SJCRH30 (cell line): Measurements from ENCODE around the gene MEIS2. TPM values are rescaled to one million over a fixed set of nuclear protein-coding genes. Genes with fewer than 3 reads are reported as not detected.
A peak's percentile ranks its signal among the peaks of the same experiment; 100 is the strongest.
"Not testable (repeated sequence)": the region's sequence is repeated elsewhere in the genome, so short reads cannot be mapped to it uniquely, and the experiment has no call there.

Experiments
- DNase-seq, 2 experiments: peaks; one replicate each; pipeline ENCODE4 v3.0.0-alpha.2; 2015 to 2020
- H3K27ac ChIP-seq: fragments of 250-450 bp; sonication (Bioruptor Pico); 2 replicates; pipeline ENCODE4 v1.5.1; 2020; ENCODE audit warnings: mild to moderate bottlenecking, moderate library complexity
- H3K27me3 ChIP-seq: fragments of 250-450 bp; sonication (Bioruptor Pico); 2 replicates; pipeline ENCODE4 v1.5.1; 2020; ENCODE audit warnings: mild to moderate bottlenecking, moderate library complexity
- H3K36me3 ChIP-seq: fragments of 250-450 bp; sonication (Bioruptor Pico); 2 replicates; pipeline ENCODE4 v1.5.1; 2020; ENCODE audit warnings: mild to moderate bottlenecking, moderate library complexity
- H3K4me1 ChIP-seq: fragments of 250-450 bp; sonication (Bioruptor Pico); 2 replicates; pipeline ENCODE4 v1.5.1; 2020; ENCODE audit warnings: mild to moderate bottlenecking, moderate library complexity
- H3K4me3 ChIP-seq: fragments of 250-450 bp; sonication (Bioruptor Pico); 2 replicates; pipeline ENCODE4 v1.5.1; 2020; ENCODE audit warnings: mild to moderate bottlenecking, moderate library complexity
- H3K9me3 ChIP-seq: fragments of 250-450 bp; sonication (Bioruptor Pico); replicated peaks from 2 replicates; pipeline ENCODE4 v1.5.1; 2020; ENCODE audit warnings: mild to moderate bottlenecking, moderate library complexity
- total RNA-seq: library from RNA; depleted of rRNA; stranded (reverse); fragments of >200 nt; shearing (Covaris generic); gene quantifications from 2 replicates; pipeline ENCODE4 v1.2.3, GENCODE V29; 2014

Gene MEIS2
- total RNA-seq, 1 experiment from 2014 or later, result 18.4 TPM

- Histone ChIP-seq H3K4me3 (no peak overlapping the region), H3K4me1 (no peaks in the 10 kb centered on the region), H3K36me3 (no peaks in the 10 kb centered on the region), H3K27ac (no peak overlapping the region), H3K9me3 (0 out of 2 replicates have a peak, but pooled peaks cover 4% of the 10 kb centered on the region), H3K27me3 (no peaks in the 10 kb centered on the region)
- DNase-seq, result no peak
Observed at GRCh38 chr15:36988947-36989346, 111.4 kb downstream of the MEIS2 start.

- Histone ChIP-seq H3K27me3 (no peaks in the 10 kb centered on the region), H3K4me1 (no peaks in the 10 kb centered on the region), H3K9me3 (peaks cover 6% of the 10 kb centered on the region; the same call in 1 of the 2 replicates), H3K4me3 (no peak overlapping the region), H3K27ac (no peak overlapping the region), H3K36me3 (no peaks in the 10 kb centered on the region)
- no peak for DNase-seq
Observed at GRCh38 chr15:36982430-36982829, 117.9 kb downstream of the MEIS2 start.

- H3K36me3 ChIP-seq, H3K4me3 ChIP-seq, H3K27me3 ChIP-seq, H3K4me1 ChIP-seq, H3K9me3 ChIP-seq, H3K27ac ChIP-seq, DNase-seq: not testable (repeated sequence)
Observed at GRCh38 chr15:36980281-36980680, 120.1 kb downstream of the MEIS2 start.

GRCh38 chr15:36978625-36979024, 121.7 kb downstream of the MEIS2 start:
- Histone ChIP-seq H3K36me3 (no peaks in the 10 kb centered on the region), H3K4me3 (no peak overlapping the region), H3K27me3 (no peaks in the 10 kb centered on the region), H3K9me3 (peaks cover 2% of the 10 kb centered on the region; the same call in 1 of the 2 replicates), H3K27ac (no peak overlapping the region), H3K4me1 (no peaks in the 10 kb centered on the region)
- no peak for DNase-seq

- Histone ChIP-seq H3K4me1 (no peaks in the 10 kb centered on the region), H3K27me3 (no peaks in the 10 kb centered on the region), H3K27ac (no peak overlapping the region), H3K9me3 (peaks cover 2% of the 10 kb centered on the region; the same call in 1 of the 2 replicates), H3K4me3 (no peak overlapping the region), H3K36me3 (no peaks in the 10 kb centered on the region)
- no peak for DNase-seq
Observed at GRCh38 chr15:36978126-36978525, 122.2 kb downstream of the MEIS2 start.

- Histone ChIP-seq H3K4me3 (no peak overlapping the region), H3K4me1 (no peaks in the 10 kb centered on the region), H3K9me3 (peaks cover 2% of the 10 kb centered on the region; the same call in 1 of the 2 replicates), H3K27ac (no peak overlapping the region), H3K27me3 (no peaks in the 10 kb centered on the region), H3K36me3 (no peaks in the 10 kb centered on the region)
- peak in 1 of 2 experiments; percentile 2 for DNase-seq
Observed at GRCh38 chr15:36977659-36978058, 122.7 kb downstream of the MEIS2 start.

GRCh38 chr15:36972704-36973103, 127.6 kb downstream of the MEIS2 start:
- no peaks in the 10 kb centered on the region for H3K36me3 ChIP-seq
- no peak overlapping the region for H3K27ac ChIP-seq
- no peak overlapping the region for H3K4me3 ChIP-seq
- DNase-seq, result no peak
- no peaks in the 10 kb centered on the region for H3K4me1 ChIP-seq
- H3K9me3 ChIP-seq, result no peaks in the 10 kb centered on the region
- no peaks in the 10 kb centered on the region for H3K27me3 ChIP-seq

GRCh38 chr15:36970522-36970921, 129.8 kb downstream of the MEIS2 start:
- no peaks in the 10 kb centered on the region for H3K36me3 ChIP-seq
- no peaks in the 10 kb centered on the region for H3K4me1 ChIP-seq
- H3K27ac ChIP-seq, result no peak overlapping the region
- DNase-seq, result no peak
- no peaks in the 10 kb centered on the region for H3K9me3 ChIP-seq
- no peaks in the 10 kb centered on the region for H3K27me3 ChIP-seq
- H3K4me3 ChIP-seq, result no peak overlapping the region

- Histone ChIP-seq H3K4me1 (no peaks in the 10 kb centered on the region), H3K36me3 (no peaks in the 10 kb centered on the region), H3K27me3 (no peaks in the 10 kb centered on the region), H3K9me3 (no peaks in the 10 kb centered on the region), H3K27ac (no peak overlapping the region), H3K4me3 (no peak overlapping the region)
- no peak for DNase-seq
Observed at GRCh38 chr15:36967929-36968328, 132.4 kb downstream of the MEIS2 start.

- H3K4me3 ChIP-seq, result no peak overlapping the region
- no peaks in the 10 kb centered on the region for H3K9me3 ChIP-seq
- no peaks in the 10 kb centered on the region for H3K4me1 ChIP-seq
- DNase-seq, result no peak
- H3K27ac ChIP-seq, result no peak overlapping the region
- no peaks in the 10 kb centered on the region for H3K27me3 ChIP-seq
- H3K36me3 ChIP-seq, result no peaks in the 10 kb centered on the region; the same call in 1 of the 2 replicates
Observed at GRCh38 chr15:36966708-36967107, 133.6 kb downstream of the MEIS2 start.

GRCh38 chr15:36965570-36966342, 134.6 kb downstream of the MEIS2 start:
- Histone ChIP-seq H3K27me3 (no peaks in the 10 kb centered on the region), H3K4me1 (no peaks in the 10 kb centered on the region)

GRCh38 chr15:36964626-36965025, 135.7 kb downstream of the MEIS2 start:
- Histone ChIP-seq H3K9me3 (no peaks in the 10 kb centered on the region), H3K27me3 (no peaks in the 10 kb centered on the region), H3K4me3 (no peak overlapping the region), H3K36me3 (no peaks in the 10 kb centered on the region; the same call in 1 of the 2 replicates), H3K27ac (no peak overlapping the region), H3K4me1 (no peaks in the 10 kb centered on the region)
- DNase-seq, result no peak

More at GRCh38 chr15:36965570-36966342, 134.6 kb downstream of the MEIS2 start:
- H3K36me3 ChIP-seq, result no peaks in the 10 kb centered on the region; the same call in 1 of the 2 replicates
- no peak overlapping the region for H3K27ac ChIP-seq
- no peak overlapping the region for H3K4me3 ChIP-seq
- no peak for DNase-seq
- H3K9me3 ChIP-seq, result no peaks in the 10 kb centered on the region

GRCh38 chr15:36961956-36962355, 138.4 kb downstream of the MEIS2 start:
- Histone ChIP-seq H3K4me3 (no peak overlapping the region), H3K36me3 (no peaks in the 10 kb centered on the region; the same call in 1 of the 2 replicates)
- no peak for DNase-seq

GRCh38 chr15:36960947-36961227, 139.5 kb downstream of the MEIS2 start:
- no peaks in the 10 kb centered on the region; the same call in 1 of the 2 replicates for H3K36me3 ChIP-seq
- H3K27me3 ChIP-seq, result no peaks in the 10 kb centered on the region
- H3K9me3 ChIP-seq, result no peaks in the 10 kb centered on the region
- H3K4me3 ChIP-seq, result no peak overlapping the region
- DNase-seq, result no peak
- no peaks in the 10 kb centered on the region for H3K4me1 ChIP-seq
- H3K27ac ChIP-seq, result no peak overlapping the region

More at GRCh38 chr15:36961956-36962355, 138.4 kb downstream of the MEIS2 start:
- H3K27ac ChIP-seq, result no peak overlapping the region
- no peaks in the 10 kb centered on the region for H3K27me3 ChIP-seq
- H3K9me3 ChIP-seq, result no peaks in the 10 kb centered on the region
- no peaks in the 10 kb centered on the region for H3K4me1 ChIP-seq

- Histone ChIP-seq H3K4me1 (no peaks in the 10 kb centered on the region), H3K9me3 (no peaks in the 10 kb centered on the region), H3K36me3 (no peaks in the 10 kb centered on the region; the same call in 1 of the 2 replicates), H3K27ac (no peak overlapping the region), H3K4me3 (no peak overlapping the region), H3K27me3 (no peaks in the 10 kb centered on the region)
- no peak for DNase-seq
Observed at GRCh38 chr15:36960179-36960946, 140.0 kb downstream of the MEIS2 start.
